ENCODE measurements around the gene TSPAN10. TPM values are rescaled to one million over a fixed set of nuclear protein-coding genes. Genes with fewer than 3 reads are reported as not detected.
"Not testable (repeated sequence)": the region's sequence is repeated elsewhere in the genome, so short reads cannot be mapped to it uniquely, and the experiment has no call there.

Gene TSPAN10
- total RNA-seq, 2 donors from 2014 or later = 0.16 to 0.50 TPM

- no peak for ATAC-seq
- no peak for DNase-seq
- intact Hi-C loops (cut with DNase I) = no loop called here
Measured at GRCh38 chr17:81655378-81656117, 18.6 kb downstream of the TSPAN10 start.

GRCh38 chr17:81656118-81656743 lies 19.2 kb downstream of the TSPAN10 start, which contains the start of gene PDE6G:
Gene PDE6G (minus strand): TSS chr17:81656542. CDS start chr17:81653305, 3,237 bp downstream.
- ATAC-seq = no peak
- no peak for DNase-seq

GRCh38 chr17:81656835-81657234 lies 19.8 kb downstream of the TSPAN10 start:
- DNase-seq = no peak
- intact Hi-C loops (cut with DNase I) = no loop called here
- ATAC-seq = no peak

More at GRCh38 chr17:81656118-81656743, 19.2 kb downstream of the TSPAN10 start, which contains the start of gene PDE6G:
- intact Hi-C loops (cut with DNase I) = no loop called here

- ATAC-seq (peak in 1 of 2 donors; percentile 14), DNase-seq (no peak)
- intact Hi-C loops (cut with DNase I) = no loop called here
Measured at GRCh38 chr17:81659038-81659437, 22.0 kb downstream of the TSPAN10 start.

GRCh38 chr17:81660441-81660840 lies 23.4 kb downstream of the TSPAN10 start:
- intact Hi-C loops (cut with DNase I) = no loop called here
- DNase-seq (no peak), ATAC-seq (no peak)

- no peak for ATAC-seq
- DNase-seq = no peak
- intact Hi-C loops (cut with DNase I) = no loop called here
Measured at GRCh38 chr17:81662002-81662401, 25.0 kb downstream of the TSPAN10 start.

GRCh38 chr17:81664051-81664470 lies 27.1 kb downstream of the TSPAN10 start:
- intact Hi-C loops (cut with DNase I) = no loop called here
- ATAC-seq (no peak), DNase-seq (no peak)

- intact Hi-C loops (cut with DNase I) = no loop called here
- ATAC-seq = peak; percentile 12 to 28
Measured at GRCh38 chr17:81665205-81666091, 28.5 kb downstream of the TSPAN10 start.

GRCh38 chr17:81666092-81666341 lies 29.0 kb downstream of the TSPAN10 start:
- no peak for DNase-seq
- ATAC-seq = no peak
- intact Hi-C loops (cut with DNase I) = no loop called here

More at GRCh38 chr17:81665205-81666091, 28.5 kb downstream of the TSPAN10 start:
- peak; percentile 45 for DNase-seq

GRCh38 chr17:81666342-81667191 lies 29.6 kb downstream of the TSPAN10 start, which contains the start of the genes CCDC137 and OXLD1:
Gene CCDC137 (plus strand): TSS chr17:81666737. CDS start chr17:81666767, 30 bp downstream.
Gene OXLD1 (minus strand): TSS chr17:81666605. CDS start chr17:81666577, 28 bp downstream.
- intact Hi-C loops (cut with DNase I) = no loop called here
- ATAC-seq = peak; percentile 98 to 99

GRCh38 chr17:81667754-81668153 lies 30.8 kb downstream of the TSPAN10 start:
- ATAC-seq (no peak), DNase-seq (no peak)
- intact Hi-C loops (cut with DNase I) = no loop called here

More at GRCh38 chr17:81666342-81667191, 29.6 kb downstream of the TSPAN10 start, which contains the start of the genes CCDC137 and OXLD1:
- DNase-seq = peak; percentile 98

GRCh38 chr17:81672504-81672903 lies 35.5 kb downstream of the TSPAN10 start:
- no peak for ATAC-seq
- intact Hi-C loops (cut with DNase I) = no loop called here
- DNase-seq = no peak

- no peak for DNase-seq
- ATAC-seq = no peak
- intact Hi-C loops (cut with DNase I) = no loop called here
Measured at GRCh38 chr17:81672954-81673353, 36.0 kb downstream of the TSPAN10 start.

GRCh38 chr17:81673561-81674258 lies 36.7 kb downstream of the TSPAN10 start:
- DNase-seq (no peak), ATAC-seq (no peak)
- intact Hi-C loops (cut with DNase I) = no loop called here

- DNase-seq; intact Hi-C loops (cut with DNase I); ATAC-seq: not testable (repeated sequence)
Measured at GRCh38 chr17:81675515-81676221, 38.7 kb downstream of the TSPAN10 start.

- intact Hi-C loops (cut with DNase I) = no loop called here
- DNase-seq = no peak
- peak in 1 of 2 donors; percentile 27 for ATAC-seq
Measured at GRCh38 chr17:81676906-81677305, 39.9 kb downstream of the TSPAN10 start.

GRCh38 chr17:81680150-81680549 lies 43.2 kb downstream of the TSPAN10 start:
- DNase-seq (no peak), ATAC-seq (no peak)
- intact Hi-C loops (cut with DNase I) = no loop called here
